Choroid plexus epithelial cell (primary cell): ENCODE data around the gene TJP1.

Source experiments
- DNase-seq: peaks from one replicate; pipeline ENCODE4 v3.0.0-alpha.2; 2010; ENCODE audit warnings: low read depth
- H3K4me3 ChIP-seq: 2 replicates; pipeline ENCODE4 v1.5.1; 2011; ENCODE audit warnings: low read depth, mild to moderate bottlenecking, control low read depth, low read length, moderate library complexity
- TF ChIP-seq, protein P1 (sequence below): conservative IDR thresholded peaks from 2 replicates; pipeline ENCODE4 v1.5.1; 2011; ENCODE audit warnings: low read depth, mild to moderate bottlenecking, control low read depth, inconsistent platforms, low read length, moderate library complexity

Gene TJP1

DNA sequence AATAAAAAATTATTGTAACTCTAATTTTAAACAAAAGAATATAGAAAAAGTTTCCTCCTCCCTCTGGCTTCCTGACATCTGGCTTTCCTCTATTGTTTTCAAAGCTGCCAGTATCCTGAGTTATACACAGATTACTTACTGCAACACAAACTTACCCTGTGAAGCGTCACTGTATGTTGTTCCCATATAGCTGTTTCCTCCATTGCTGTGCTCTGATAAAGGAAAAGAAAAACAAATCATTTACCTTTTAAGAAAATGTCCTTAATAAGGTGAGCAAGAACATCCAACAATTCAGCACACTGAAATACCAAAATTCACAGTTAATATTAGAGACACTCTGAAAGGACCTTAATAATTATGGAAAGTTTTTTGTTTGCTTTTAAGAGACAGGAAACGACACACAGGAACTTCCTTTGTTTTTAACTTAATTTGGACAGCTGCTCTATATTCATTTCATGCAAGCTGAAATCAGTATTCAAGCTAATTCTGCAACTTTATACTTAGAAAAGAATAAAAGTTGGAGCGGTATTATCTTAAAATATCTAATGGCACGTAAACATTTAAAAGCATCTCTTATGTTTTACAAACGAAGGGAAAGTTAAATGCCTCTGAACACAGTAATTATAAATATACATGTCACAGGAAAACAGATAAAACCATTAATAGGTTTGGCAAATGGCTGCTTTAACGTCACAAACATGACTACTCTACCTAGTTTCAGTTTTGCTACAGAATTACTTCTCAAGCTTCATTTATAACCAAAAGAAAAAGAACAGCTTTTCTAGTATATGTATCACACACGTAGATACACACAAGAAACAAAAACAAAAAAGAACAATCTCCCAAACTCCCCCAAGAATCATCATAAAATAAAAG is 21.5 kb downstream of the TJP1 start:
- no peak for DNase-seq
- TF ChIP-seq, protein P1, sequence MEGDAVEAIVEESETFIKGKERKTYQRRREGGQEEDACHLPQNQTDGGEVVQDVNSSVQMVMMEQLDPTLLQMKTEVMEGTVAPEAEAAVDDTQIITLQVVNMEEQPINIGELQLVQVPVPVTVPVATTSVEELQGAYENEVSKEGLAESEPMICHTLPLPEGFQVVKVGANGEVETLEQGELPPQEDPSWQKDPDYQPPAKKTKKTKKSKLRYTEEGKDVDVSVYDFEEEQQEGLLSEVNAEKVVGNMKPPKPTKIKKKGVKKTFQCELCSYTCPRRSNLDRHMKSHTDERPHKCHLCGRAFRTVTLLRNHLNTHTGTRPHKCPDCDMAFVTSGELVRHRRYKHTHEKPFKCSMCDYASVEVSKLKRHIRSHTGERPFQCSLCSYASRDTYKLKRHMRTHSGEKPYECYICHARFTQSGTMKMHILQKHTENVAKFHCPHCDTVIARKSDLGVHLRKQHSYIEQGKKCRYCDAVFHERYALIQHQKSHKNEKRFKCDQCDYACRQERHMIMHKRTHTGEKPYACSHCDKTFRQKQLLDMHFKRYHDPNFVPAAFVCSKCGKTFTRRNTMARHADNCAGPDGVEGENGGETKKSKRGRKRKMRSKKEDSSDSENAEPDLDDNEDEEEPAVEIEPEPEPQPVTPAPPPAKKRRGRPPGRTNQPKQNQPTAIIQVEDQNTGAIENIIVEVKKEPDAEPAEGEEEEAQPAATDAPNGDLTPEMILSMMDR = no peak
- H3K4me3 ChIP-seq = no peak overlapping the region

DNA sequence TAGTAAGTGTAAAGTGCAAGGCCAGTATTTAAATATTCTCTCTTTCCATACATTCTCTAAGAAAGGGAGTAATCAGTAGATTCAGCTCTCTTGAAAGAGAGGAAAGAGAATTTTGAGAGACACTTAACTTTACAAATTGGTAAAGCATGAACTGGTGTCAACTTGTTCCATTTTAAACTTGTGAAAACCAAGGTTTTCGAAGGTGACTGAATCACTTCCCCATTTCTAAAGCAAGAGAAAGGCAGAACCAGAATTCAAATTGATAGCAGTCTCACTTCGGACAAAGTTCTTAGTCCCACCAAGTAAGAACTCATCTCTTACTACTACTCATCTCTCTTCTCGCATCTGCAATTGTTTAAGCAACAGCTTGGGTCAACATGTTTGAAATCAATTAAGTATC is 22.4 kb downstream of the TJP1 start:
- TF ChIP-seq, protein P1 = no peak
- no peak for DNase-seq
- no peak overlapping the region for H3K4me3 ChIP-seq

DNA sequence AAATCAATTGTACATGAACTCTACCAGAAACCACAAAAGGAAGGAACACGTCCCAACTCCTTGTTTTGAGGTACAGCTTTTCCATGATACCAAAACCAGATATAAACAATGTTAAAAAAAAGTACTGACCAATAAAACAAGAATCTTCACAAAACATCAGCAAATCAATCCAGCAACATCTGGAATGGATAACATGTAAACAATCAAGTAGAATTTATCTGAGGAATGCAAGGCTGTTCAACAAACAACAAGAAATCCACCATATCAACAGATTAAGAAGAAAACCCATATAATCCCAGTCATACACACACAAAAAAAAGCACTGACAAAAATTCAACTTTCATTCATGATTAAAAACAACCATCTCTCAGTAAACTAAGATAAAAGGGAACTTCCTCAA is 26.7 kb downstream of the TJP1 start:
- H3K4me3 ChIP-seq = no peak overlapping the region
- TF ChIP-seq, protein P1 = no peak
- no peak for DNase-seq

DNA sequence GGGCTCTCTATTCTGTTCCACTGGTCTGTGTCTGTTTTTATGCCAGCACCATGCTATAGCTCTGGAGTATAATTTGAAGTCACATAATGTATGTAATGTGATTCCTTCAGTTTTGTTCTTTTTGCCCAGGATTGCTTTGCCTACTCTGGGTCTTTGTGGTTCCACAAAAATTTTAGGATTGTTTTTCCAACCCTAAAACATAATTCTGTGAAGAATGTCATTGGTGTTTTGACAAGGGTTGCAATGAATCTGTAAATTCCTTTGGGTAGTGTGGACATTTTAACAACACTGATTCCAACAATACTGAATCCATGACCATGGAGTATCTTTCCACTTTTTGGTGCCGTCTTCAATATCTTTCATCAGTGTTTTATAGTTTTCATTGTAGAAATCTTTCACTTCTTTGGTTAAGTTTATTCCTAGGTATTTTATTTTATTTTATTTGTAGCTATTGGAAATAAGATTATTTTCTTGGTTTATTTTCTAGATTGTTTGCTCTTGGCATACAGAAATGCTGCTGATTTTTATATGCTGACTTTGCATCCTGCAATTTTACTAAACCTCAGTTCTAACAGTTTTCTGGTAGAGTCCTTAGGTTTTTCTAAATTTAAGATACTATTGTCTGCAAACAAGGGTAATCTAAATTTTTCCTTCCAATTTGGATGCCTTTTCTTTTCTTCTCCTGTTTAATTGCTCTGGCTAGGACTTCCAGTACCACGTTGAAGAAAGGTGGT is 29.7 kb downstream of the TJP1 start:
- DNase-seq = peak; percentile 39
- no peak overlapping the region for H3K4me3 ChIP-seq
- TF ChIP-seq, protein P1 = no peak

DNA sequence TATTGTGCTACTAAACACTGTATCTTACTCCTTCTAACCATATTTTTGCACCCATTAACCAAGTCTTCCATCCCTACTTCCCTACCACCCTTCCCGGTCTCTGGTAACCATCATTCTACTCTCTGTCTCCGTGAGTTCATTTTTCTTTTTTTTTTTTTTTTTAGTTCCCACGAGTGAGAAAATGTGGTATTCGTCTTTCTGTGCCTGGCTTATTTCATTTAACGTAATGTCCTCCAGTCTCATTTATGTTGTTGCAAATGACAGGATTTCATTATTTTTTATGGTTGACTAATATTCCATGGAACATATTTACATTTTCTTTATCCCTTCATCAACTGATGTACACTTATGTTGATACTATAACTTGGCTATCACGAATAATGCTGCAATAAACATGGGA is 31.7 kb downstream of the TJP1 start:
- DNase-seq = no peak
- H3K4me3 ChIP-seq = no peak overlapping the region
- TF ChIP-seq, protein P1 = no peak

DNA sequence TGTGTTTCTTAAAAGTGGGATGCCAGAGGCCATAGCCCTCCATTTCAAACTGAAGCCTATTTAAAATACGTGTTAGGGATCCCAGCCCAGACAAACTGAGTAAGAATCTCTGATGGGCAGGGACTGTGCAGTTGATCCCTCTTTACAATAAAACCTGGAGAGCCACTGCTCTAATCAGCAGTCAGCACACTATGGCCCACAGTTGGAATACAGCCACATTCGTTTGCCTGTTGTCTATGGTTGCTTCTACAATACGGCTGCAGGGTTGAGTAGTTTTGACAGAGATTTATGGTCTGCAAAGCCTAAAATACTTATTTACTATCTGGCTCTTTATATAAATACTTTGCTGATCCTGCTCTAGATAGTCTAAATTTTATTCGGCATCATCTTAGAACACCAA is 32.4 kb downstream of the TJP1 start:
- no peak overlapping the region for H3K4me3 ChIP-seq
- TF ChIP-seq, protein P1 = no peak
- no peak for DNase-seq
